GM06990 (cell line): ENCODE measurements around the gene NTMT1.

Source experiments
- DNase-seq: peaks from one replicate; pipeline ENCODE4 v3.0.0-alpha.2; 2011; ENCODE audit not compliant: insufficient read length; ENCODE audit errors: extremely low read depth
- H3K27me3 ChIP-seq: replicated peaks from 2 replicates; pipeline ENCODE4 v1.6.0; 2011; ENCODE audit warnings: low read length; ENCODE audit not compliant: control insufficient read depth, insufficient read depth
- H3K36me3 ChIP-seq: 2 replicates; pipeline ENCODE4 v1.5.1; 2011; ENCODE audit warnings: low read length; ENCODE audit not compliant: control insufficient read depth, insufficient read depth
- H3K4me3 ChIP-seq: replicated peaks from 2 replicates; pipeline ENCODE4 v1.5.1; 2011; ENCODE audit warnings: low read depth, mild to moderate bottlenecking, control low read depth, low read length
- TF ChIP-seq, protein P1 (sequence below): IDR thresholded peaks from 2 replicates; pipeline ENCODE4 v1.5.1; 2011; ENCODE audit warnings: low read length, control low read depth, mild to moderate bottlenecking, inconsistent platforms; ENCODE audit not compliant: insufficient read depth, poor library complexity, severe bottlenecking

Gene NTMT1

DNA sequence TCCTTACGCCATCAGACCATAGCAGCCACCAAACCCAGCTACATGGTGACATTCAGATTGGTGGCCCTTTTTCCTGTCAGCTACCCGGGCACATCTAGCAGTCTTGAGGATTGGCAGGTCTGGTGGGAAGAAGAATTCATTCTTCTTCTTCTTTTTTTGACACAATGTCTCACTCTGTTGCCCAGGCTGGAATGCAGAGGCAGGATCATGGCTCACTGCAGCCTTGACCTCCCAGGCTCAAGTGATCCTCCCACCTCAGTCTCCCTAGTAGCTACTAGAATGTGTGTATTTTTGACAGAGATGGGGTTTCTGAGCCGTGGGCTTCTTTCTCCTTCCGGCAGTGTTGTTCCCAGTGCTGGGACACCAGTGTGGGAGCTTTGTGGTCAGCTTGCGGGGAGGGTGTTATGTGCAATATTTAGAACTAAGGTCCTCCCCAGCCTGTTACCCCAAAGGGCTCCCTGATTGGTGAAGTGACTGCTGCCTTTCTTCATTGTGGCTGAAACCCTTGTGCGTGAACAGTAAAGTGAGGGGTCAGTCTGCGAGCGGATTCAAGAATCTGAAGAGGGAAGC is 3.4 kb downstream of the NTMT1 start:
- no peak for DNase-seq
- TF ChIP-seq, protein P1, sequence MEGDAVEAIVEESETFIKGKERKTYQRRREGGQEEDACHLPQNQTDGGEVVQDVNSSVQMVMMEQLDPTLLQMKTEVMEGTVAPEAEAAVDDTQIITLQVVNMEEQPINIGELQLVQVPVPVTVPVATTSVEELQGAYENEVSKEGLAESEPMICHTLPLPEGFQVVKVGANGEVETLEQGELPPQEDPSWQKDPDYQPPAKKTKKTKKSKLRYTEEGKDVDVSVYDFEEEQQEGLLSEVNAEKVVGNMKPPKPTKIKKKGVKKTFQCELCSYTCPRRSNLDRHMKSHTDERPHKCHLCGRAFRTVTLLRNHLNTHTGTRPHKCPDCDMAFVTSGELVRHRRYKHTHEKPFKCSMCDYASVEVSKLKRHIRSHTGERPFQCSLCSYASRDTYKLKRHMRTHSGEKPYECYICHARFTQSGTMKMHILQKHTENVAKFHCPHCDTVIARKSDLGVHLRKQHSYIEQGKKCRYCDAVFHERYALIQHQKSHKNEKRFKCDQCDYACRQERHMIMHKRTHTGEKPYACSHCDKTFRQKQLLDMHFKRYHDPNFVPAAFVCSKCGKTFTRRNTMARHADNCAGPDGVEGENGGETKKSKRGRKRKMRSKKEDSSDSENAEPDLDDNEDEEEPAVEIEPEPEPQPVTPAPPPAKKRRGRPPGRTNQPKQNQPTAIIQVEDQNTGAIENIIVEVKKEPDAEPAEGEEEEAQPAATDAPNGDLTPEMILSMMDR = no peak
- H3K36me3 ChIP-seq = peaks cover 10% of the 10 kb centered on the region
- H3K27me3 ChIP-seq = no peaks in the 10 kb centered on the region
- H3K4me3 ChIP-seq = no peak overlapping the region

DNA sequence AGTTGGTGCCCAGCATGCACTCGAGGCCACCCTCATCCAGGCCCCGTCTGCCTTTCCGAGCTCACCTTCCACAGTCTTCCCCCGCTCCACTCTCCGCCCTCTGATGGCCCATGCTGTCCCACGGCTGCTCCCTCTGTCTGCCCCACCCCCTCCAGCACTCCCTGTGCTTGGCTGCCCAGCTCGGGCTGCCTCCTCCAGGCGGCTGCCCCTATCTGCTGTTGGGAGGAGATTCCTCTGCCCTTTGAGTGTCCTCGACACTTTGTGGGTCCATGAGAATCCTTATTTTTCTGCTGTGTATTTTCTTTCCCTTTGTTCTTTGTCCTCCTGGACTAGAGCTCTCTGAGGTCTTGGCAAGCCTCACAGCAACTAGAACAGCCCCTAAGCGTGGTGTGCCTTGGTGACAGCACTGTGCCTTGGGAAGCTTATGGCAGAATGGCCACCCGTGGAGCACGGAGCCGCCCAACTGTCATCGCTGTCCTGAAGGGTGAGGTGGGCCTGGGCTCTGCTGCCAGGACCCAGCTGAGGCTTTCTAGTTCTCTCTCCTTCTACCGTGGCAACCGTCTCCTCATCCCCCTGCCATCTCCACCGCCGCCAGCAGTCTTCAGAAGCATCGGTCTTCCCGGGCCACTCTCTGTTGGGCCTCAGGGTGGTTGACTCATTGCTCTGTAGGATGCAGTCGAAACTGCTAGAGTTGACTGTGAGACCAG is 5.2 kb downstream of the NTMT1 start:
- Histone ChIP-seq H3K36me3 (peaks cover 18% of the 10 kb centered on the region), H3K4me3 (no peak overlapping the region), H3K27me3 (no peaks in the 10 kb centered on the region)
- DNase-seq = no peak
- TF ChIP-seq, protein P1 = no peak

DNA sequence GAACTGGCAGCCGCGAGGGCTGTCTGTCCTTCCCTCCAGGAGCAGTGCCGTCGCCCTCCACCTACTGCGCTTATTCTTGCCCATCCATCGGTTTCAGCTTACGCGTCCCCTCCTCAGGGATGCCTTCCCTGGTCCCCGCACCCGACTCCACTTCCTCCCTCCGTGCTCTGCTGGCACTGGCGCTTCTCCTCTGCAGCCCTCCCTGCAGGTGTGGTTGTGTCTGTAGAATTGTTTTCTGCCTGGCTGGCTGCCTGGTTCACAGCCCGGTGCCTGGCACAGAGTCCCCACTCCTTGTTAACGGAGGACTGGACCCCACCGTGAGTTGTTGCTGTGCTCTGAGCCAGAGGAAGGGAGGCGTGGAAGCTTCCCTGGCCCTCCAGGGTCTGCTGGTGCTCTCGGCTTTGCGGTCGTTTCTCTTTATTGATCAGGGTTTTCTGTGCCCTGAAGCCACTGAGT is 5.7 kb downstream of the NTMT1 start:
- TF ChIP-seq, protein P1 = no peak
- H3K36me3 ChIP-seq = peaks cover 18% of the 10 kb centered on the region

DNA sequence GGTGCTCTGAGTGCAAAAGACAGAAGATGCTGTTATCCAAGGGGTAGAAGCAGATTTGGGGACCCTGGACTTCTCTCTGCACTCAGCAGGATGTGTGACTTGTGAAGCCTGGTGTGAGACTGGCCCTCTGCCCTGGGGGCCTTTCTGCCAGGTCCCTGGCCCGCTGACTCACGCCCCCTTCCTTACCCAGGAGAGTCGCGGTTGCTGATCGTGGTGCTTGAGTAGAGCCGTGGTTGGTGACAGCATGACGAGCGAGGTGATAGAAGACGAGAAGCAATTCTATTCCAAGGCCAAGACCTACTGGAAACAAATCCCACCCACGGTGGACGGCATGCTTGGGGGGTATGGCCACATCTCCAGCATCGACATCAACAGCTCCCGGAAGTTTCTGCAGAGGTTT is 6.5 kb downstream of the NTMT1 start:
- Histone ChIP-seq H3K36me3 (peaks cover 25% of the 10 kb centered on the region), H3K4me3 (no peak overlapping the region), H3K27me3 (no peaks in the 10 kb centered on the region)
- TF ChIP-seq, protein P1 = no peak
- DNase-seq = no peak

More for the DNA sequence above, 5.7 kb downstream of the NTMT1 start:
- no peak for DNase-seq
- H3K4me3 ChIP-seq = no peak overlapping the region
- no peaks in the 10 kb centered on the region for H3K27me3 ChIP-seq

DNA sequence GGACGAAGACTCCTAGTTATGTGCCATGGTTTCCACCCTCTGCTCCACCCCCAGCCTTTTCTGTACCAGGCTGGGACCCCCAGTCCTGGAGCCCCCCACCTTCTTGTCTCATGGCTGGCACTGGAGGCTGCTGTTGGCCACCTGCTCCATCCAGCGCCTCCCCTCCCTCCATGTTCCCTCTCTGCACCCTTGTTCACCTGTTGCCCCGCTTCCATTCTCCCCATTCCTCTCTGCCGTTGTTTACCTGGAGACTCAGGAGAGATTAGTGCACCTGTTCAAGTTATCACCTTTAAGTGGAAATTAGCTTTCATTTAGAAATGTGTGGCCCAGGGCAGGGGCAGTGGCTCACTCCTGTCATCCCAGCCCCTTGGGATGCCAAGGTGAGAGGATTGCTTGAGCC is 7.2 kb downstream of the NTMT1 start:
- Histone ChIP-seq H3K27me3 (no peaks in the 10 kb centered on the region), H3K36me3 (peaks cover 32% of the 10 kb centered on the region), H3K4me3 (no peak overlapping the region)
- TF ChIP-seq, protein P1 = no peak
- no peak for DNase-seq
